ENCODE results near the gene MKRN2.
"Not testable (repeated sequence)": the region's sequence is repeated elsewhere in the genome, so short reads cannot be mapped to it uniquely, and the experiment has no call there.

The MKRN2 gene

GRCh38 chr3:12591456-12591855 is 34.6 kb downstream of the MKRN2 start:
- no peak for DNase-seq

DNA sequence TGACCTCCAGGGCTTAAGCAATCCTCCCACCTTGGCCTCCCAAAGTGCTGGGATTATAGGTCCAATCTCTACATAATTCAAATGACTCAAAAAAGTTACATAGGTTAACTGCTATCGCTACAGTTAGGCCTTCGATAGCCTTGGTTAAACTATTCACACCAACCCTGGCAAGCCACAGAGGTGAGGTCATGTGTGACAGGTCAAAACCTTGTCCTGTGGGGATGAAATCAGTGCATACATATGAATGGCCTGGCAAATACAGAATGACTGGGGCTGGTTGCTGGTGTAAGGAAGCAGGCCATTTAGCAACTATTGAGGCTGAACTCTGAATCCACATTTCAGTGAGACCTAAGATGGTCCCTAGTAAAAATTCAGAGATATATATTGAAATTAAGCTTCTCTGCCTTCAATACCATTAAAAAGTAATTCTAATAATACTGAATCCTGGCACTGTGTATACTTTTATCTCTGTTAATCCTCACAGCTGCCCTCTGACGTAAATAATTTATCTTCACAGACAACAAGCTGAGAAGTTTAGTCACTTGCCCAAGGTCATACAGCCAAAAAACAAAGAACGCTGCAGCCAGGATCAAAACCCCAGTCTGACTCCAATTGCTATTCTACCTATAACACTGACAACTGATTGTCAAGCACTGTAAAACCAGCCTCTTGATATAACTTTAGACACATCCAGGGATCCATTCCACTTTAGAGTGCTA is 35.3 kb downstream of the MKRN2 start:
- no peak for DNase-seq

DNA sequence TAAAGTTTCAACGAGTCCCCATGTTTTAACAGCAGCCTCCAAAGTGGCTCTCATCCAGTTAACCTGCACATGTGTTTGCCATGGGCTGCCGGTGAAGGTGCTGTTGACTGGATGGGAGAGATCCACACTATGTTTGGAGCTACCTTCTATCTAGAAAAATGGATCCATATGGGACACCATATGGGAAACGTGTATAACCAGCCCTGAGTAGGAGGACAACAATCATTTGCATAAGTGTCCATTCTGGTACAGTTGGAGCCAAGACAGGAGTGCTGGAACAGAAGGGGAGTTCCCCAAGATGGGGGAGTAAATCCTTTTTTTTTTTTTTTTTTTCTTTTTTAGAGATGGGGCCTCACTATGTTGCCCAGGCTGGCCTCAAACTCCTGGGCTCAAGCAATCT is 36.6 kb downstream of the MKRN2 start:
- DNase-seq, result no peak

DNA sequence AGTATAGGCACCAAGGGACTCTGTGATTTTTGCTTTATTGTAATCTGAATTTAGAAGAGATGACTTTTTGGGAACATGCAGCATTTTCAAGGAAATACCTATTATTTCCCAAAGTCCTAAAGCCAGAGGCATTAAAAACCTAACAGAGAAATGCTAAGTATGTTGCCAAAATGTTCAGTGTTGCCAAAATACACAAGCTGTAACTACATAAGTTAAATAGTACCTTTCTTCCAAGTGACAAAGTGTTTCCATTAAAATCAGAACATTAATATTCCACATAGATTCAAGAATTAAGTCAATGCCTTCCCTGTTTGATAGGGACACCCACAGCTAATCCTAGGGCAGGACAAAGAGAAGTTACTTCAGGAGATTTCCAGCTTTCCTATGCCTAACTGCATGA is 42.0 kb downstream of the MKRN2 start:
- no peak for DNase-seq

DNA sequence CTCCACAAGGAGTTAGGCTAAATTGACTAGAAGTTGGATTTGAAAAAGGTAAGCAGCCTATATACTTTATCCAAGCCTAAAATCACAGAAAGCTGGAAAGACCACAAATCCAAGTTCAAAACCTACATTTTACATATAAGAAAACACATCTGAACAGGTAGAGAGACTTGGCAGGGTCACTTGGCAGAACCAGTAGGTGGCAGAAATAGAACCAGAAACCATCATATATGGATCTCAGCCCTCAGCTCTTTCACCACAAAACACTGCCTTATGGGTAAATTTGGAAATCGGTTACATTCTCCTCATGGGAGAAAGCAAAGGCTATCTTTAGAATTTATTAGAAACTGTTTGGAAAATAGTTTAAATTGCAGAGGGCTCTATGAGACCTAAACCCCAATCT is 44.2 kb downstream of the MKRN2 start:
- no peak for DNase-seq

- DNase-seq, result no peak
Measured at GRCh38 chr3:12603969-12604368, 47.1 kb downstream of the MKRN2 start.

DNA sequence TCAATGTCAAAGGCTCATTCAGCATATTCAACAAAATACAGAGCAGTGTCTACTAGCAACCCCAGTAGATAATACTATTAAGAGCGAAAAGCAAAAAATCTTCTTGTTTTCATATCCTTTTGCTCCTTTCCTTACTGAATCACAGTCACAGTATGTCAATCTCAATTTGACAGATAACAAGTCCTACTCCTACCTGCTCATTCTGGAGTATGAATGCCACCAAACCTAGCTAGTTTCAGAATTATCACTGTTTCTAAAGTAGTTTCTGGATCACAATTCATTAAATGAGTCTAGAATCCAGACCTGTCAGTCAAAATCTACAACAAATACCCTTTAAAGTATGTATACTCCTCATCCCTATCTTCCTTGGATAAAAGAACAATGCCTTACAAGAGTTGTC is 51.5 kb downstream of the MKRN2 start:
- no peak for DNase-seq

DNA sequence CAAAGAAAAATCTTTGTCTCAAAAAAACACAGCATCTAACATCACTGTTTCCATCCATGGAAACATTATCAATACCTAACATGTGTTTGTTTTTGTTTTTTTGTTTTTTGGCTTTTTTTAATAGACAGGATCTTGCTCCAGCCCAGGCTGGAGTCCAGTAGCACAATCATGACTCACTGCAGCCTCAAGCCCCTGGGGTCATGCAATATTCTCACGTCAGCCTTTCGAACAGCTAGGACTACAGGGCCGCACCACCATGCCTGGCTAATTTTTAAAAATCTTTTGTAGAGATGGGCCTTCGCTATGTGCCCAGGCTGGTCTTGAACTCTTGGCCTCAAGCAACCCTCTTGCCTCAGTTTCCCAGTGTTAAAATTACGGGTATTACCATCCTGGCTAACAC is 54.2 kb downstream of the MKRN2 start:
- no peak for DNase-seq

- DNase-seq, result no peak
Measured at GRCh38 chr3:12612514-12613226, 55.8 kb downstream of the MKRN2 start.

DNA sequence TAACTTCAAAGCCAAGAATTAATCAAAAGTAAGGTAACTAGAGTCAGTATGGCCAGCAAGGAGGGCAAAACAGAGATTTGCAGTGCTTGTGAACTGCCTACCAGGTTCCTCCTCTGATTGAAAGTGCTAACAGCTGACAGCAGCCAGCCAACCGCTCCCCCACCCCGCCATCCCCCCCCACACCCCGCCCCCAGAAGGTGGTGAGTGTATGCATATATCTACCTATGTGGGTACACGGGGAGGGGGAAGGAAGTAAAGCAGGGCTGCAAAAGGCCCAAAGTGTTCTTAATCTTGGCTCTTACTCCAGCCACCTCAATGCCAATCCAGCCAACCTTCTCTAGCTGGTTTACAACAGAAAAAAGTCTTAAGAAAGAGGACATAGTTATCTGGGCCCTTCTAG is 56.4 kb downstream of the MKRN2 start:
- DNase-seq, result no peak

- no peak for DNase-seq
Measured at GRCh38 chr3:12615266-12615665, 58.4 kb downstream of the MKRN2 start.

GRCh38 chr3:12618426-12618825 is 61.5 kb downstream of the MKRN2 start:
- no peak for DNase-seq

DNA sequence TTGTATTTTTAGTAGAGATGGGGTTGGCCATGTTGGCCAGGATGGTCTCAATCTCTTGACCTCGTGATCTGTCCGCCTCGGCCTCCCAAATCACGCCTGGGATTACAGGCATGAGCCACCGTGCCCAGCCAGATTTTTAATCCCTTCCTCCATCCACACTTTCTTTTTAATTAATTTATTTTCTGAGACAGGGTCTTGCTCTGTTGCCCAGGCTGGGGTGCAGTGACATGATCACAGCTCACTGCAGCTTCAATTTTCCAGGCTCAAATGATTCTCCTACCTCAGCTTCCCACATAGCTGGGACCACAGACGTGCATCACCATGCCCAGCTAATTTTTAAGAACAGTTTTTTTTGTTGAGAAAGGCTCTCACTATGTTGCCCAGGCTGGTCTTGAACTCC is 63.4 kb downstream of the MKRN2 start:
- no peak for DNase-seq

- no peak for DNase-seq
Measured at GRCh38 chr3:12620729-12621128, 63.8 kb downstream of the MKRN2 start.

DNA sequence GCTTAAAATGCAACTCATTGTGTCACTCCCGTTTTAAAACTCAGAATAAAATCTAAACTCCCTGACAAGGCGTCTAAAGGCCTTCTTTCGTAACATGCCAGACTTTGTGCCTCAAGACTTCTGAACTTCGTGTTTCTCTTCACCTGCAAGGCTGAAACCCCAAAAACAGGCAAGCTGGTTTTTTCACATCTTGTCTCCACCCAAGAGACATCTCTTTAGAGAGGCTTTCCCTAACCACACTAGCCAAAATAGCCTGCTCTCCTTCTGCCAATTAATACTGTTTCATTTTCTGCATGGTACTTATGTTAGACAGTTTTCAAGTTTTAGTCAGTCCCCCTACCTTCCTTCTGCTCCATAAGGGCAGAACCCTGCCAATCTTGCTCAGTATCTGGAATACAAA is 65.4 kb downstream of the MKRN2 start:
- DNase-seq, result no peak

- no peak for DNase-seq
Measured at GRCh38 chr3:12624056-12624455, 67.2 kb downstream of the MKRN2 start.

DNA sequence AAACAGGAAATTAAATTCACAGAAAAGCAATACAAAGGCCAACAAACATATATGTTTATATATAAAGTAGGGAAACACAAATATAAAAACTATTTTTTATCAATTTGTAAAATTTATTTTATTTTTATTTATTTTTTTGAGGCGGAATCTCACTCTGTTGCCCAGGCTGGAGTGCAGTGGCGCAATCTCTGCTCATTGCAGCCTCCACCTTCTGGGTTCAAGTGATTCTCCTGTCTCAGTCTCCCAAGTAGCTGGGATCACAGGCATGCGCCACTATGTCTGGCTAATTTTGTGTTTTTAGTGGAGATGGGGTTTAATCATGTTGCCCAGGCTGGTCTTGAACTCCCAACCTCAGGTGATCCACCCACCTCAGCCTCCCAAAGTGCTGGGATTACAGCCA is 68.1 kb downstream of the MKRN2 start:
- not testable (repeated sequence) for DNase-seq

- DNase-seq, result no peak
Measured at GRCh38 chr3:12627370-12627769, 70.5 kb downstream of the MKRN2 start.

DNA sequence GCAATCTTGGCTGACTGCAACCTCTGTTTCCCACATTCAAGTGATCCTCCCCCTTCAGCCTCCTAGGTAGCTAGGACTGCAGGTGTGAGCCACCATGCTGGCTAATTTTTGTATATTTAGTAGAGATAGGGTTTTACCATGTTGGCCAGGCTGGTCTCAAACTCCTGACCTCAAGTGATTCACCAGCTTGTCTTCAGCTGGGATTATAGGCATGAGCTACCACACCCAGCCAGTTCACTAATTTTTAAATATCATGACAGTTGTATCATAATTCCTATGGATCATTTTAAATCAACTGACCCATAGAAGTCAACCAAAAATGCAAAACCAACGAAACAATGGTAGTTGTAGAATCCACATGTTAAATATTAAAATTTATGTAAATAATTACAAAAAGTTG is 71.9 kb downstream of the MKRN2 start:
- DNase-seq, result no peak

GRCh38 chr3:12629560-12629959 is 72.7 kb downstream of the MKRN2 start:
- DNase-seq, result no peak

DNA sequence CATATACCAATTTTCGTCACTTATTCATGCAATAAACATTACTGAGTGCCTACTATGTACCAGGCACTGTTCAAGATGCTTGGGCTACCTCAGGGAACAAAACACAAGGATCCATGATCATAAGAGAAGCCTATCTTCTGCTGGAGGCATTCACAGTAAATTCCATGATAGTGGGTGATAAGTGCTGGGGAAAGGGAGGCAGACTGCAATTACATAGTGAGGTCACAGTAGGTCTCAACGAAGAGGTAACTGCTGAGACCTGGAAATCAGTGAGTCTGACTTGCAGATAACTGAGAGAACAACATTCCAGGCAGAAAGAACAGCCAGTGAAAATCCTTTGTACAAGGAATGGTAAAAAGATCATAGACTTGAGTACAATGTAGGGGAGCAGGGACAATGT is 73.4 kb downstream of the MKRN2 start:
- DNase-seq, result no peak

GRCh38 chr3:12630843-12631242 is 74.0 kb downstream of the MKRN2 start:
- not testable (repeated sequence) for DNase-seq

DNA sequence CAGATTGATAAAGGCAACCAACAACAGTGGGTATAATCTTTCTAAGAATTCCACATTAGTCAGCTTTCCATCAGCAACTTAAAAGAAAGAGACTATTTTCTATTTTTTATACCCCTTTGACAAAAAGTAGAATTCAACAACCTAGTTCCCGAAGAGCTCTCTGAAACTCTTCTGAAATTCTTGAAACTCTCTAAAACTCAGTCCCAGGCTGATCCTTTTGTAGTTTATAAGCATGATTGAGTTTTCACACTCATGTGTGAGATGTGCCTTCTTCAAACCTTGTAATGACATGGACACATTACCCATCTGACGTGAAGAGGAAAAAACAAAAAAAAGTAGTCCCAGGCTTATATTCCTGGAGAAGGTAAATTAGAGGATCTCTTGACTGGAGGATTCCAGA is 75.6 kb downstream of the MKRN2 start:
- no peak for DNase-seq

DNA sequence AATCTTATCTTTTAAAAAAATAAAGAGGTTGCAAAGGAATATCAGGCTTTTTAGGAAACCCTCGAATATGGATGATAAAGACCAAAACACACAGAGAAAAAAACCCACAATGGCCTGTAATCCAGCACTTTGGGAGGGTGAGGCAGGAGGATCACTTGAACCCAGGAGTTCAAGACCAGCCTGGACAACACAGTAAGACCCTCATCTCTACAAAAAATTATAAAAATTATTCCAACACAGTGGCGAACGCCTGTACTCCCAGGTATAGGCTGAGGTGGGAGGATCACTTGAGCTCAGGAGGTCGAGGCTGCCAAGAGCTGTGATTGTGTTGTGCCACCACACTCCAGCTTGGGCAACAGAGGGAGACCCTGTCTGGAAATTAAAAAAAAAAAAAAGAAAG is 76.2 kb downstream of the MKRN2 start:
- no peak for DNase-seq
